ENCODE measurements around the gene SCN3A. TPM values are rescaled to one million over a fixed set of nuclear protein-coding genes. Genes with fewer than 3 reads are reported as not detected.

Gene SCN3A
- total RNA-seq, 1 experiment from 2014 or later: not detected

GRCh38 chr2:165202239-165202638 is 1.6 kb downstream of the SCN3A start:
- Mint-ChIP-seq H3K4me1 (ENCODE audit: insufficient read depth, unreplicated experiment) (no peaks in the 10 kb centered on the region), H3K27me3 (ENCODE audit: insufficient read depth, unreplicated experiment) (peaks cover 72% of the 10 kb centered on the region), H3K9me3 (ENCODE audit: unreplicated experiment) (no peaks in the 10 kb centered on the region), H3K27ac (ENCODE audit: low read depth, unreplicated experiment) (no peak overlapping the region), H3K4me3 (ENCODE audit: unreplicated experiment) (no peak overlapping the region), H3K36me3 (ENCODE audit: insufficient read depth, unreplicated experiment) (no peaks in the 10 kb centered on the region)
- ChIA-PET POLR2A (no interaction called here), CTCF (interaction anchor here (0.9 to 11.6 kb wide), 5 partner anchors 12 to 210 kb away, joined by 3 to 132 read pairs (median 9); no protein-coding TSS in a partner anchor)
- intact Hi-C loops (cut with micrococcal nuclease): loop anchor here (5.0 kb wide), 1 partner anchor 465 kb away; no protein-coding TSS in a partner anchor
- BruUV-seq (replicated peaks): no TSS peak
- TF ChIP-seq, protein P1, sequence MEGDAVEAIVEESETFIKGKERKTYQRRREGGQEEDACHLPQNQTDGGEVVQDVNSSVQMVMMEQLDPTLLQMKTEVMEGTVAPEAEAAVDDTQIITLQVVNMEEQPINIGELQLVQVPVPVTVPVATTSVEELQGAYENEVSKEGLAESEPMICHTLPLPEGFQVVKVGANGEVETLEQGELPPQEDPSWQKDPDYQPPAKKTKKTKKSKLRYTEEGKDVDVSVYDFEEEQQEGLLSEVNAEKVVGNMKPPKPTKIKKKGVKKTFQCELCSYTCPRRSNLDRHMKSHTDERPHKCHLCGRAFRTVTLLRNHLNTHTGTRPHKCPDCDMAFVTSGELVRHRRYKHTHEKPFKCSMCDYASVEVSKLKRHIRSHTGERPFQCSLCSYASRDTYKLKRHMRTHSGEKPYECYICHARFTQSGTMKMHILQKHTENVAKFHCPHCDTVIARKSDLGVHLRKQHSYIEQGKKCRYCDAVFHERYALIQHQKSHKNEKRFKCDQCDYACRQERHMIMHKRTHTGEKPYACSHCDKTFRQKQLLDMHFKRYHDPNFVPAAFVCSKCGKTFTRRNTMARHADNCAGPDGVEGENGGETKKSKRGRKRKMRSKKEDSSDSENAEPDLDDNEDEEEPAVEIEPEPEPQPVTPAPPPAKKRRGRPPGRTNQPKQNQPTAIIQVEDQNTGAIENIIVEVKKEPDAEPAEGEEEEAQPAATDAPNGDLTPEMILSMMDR (IDR thresholded peaks at IDR 0.05; ENCODE audit: unreplicated experiment): no peak
- DNase-seq (ENCODE audit: unreplicated experiment): no peak

DNA sequence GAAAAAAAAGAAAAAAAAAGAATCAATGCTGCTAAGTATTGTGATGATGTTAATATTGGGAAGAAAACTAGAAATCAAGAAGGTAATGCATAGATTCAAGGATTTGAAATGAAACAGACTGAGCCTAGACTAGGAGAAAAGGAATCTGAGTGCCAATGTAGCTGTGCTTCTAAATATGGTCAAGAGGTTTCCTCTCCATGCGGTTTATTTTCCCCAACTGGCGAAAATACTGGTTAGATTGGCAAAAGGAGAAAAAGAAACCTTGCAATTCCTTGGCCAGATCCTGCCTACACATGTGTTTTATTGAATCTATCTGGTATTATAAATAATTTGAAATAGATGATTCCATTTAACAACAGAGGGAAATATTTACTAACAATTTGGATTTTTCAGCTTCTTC is 5.7 kb downstream of the SCN3A start:
- no peak overlapping the region for H3K4me3 Mint-ChIP-seq (ENCODE audit: unreplicated experiment)
- TF ChIP-seq, protein P1 (IDR thresholded peaks at IDR 0.05; ENCODE audit: unreplicated experiment): no peak
- BruUV-seq (replicated peaks): no TSS peak
- H3K27me3 Mint-ChIP-seq (ENCODE audit: insufficient read depth, unreplicated experiment): peaks cover 85% of the 10 kb centered on the region
- intact Hi-C loops (cut with micrococcal nuclease): no loop called here
- no peaks in the 10 kb centered on the region for H3K36me3 Mint-ChIP-seq (ENCODE audit: insufficient read depth, unreplicated experiment)
- H3K27ac Mint-ChIP-seq (ENCODE audit: low read depth, unreplicated experiment): no peak overlapping the region
- CTCF ChIA-PET: interaction anchor here (11.6 kb wide), 1 partner anchor 182 kb away, joined by 132 read pairs; no protein-coding TSS in a partner anchor
- no peaks in the 10 kb centered on the region for H3K4me1 Mint-ChIP-seq (ENCODE audit: insufficient read depth, unreplicated experiment)
- POLR2A ChIA-PET: no interaction called here
- H3K9me3 Mint-ChIP-seq (ENCODE audit: unreplicated experiment): no peaks in the 10 kb centered on the region
- no peak for DNase-seq (ENCODE audit: unreplicated experiment)

GRCh38 chr2:165197346-165197745 is 6.5 kb downstream of the SCN3A start:
- DNase-seq (ENCODE audit: unreplicated experiment): no peak
- no peaks in the 10 kb centered on the region for H3K9me3 Mint-ChIP-seq (ENCODE audit: unreplicated experiment)
- CTCF ChIA-PET: no interaction called here
- no peaks in the 10 kb centered on the region for H3K36me3 Mint-ChIP-seq (ENCODE audit: insufficient read depth, unreplicated experiment)
- TF ChIP-seq, protein P1 (IDR thresholded peaks at IDR 0.05; ENCODE audit: unreplicated experiment): no peak
- no peak overlapping the region for H3K4me3 Mint-ChIP-seq (ENCODE audit: unreplicated experiment)
- BruUV-seq (replicated peaks): no TSS peak
- H3K4me1 Mint-ChIP-seq (ENCODE audit: insufficient read depth, unreplicated experiment): no peaks in the 10 kb centered on the region
- intact Hi-C loops (cut with micrococcal nuclease): no loop called here
- POLR2A ChIA-PET: no interaction called here
- no peak overlapping the region for H3K27ac Mint-ChIP-seq (ENCODE audit: low read depth, unreplicated experiment)
- H3K27me3 Mint-ChIP-seq (ENCODE audit: insufficient read depth, unreplicated experiment): peaks cover 91% of the 10 kb centered on the region

GRCh38 chr2:165196411-165196810 is 7.4 kb downstream of the SCN3A start:
- H3K9me3 Mint-ChIP-seq (ENCODE audit: unreplicated experiment): no peaks in the 10 kb centered on the region
- H3K4me3 Mint-ChIP-seq (ENCODE audit: unreplicated experiment): no peak overlapping the region
- intact Hi-C loops (cut with micrococcal nuclease): no loop called here
- no peak overlapping the region for H3K27ac Mint-ChIP-seq (ENCODE audit: low read depth, unreplicated experiment)
- peaks cover 89% of the 10 kb centered on the region for H3K27me3 Mint-ChIP-seq (ENCODE audit: insufficient read depth, unreplicated experiment)
- TF ChIP-seq, protein P1 (IDR thresholded peaks at IDR 0.05; ENCODE audit: unreplicated experiment): no peak
- POLR2A ChIA-PET: no interaction called here
- no peaks in the 10 kb centered on the region for H3K36me3 Mint-ChIP-seq (ENCODE audit: insufficient read depth, unreplicated experiment)
- no TSS peak for BruUV-seq (replicated peaks)
- no peaks in the 10 kb centered on the region for H3K4me1 Mint-ChIP-seq (ENCODE audit: insufficient read depth, unreplicated experiment)
- DNase-seq (ENCODE audit: unreplicated experiment): no peak
- CTCF ChIA-PET: no interaction called here

All from MCF 10A (cell line).